H1 (cell line): Measurements from ENCODE around the gene NUMB. TPM values are rescaled to one million over a fixed set of nuclear protein-coding genes. Genes with fewer than 3 reads are reported as not detected.

ENCODE experiments used
- EP300 ChIP-seq, 2 experiments: IDR thresholded peaks; 1 replicate in 1 of 2; 2 replicates in 1 of 2; pipeline ENCODE4 v1.6.1; 2011 to 2012; ENCODE audit warnings: low read depth in 2 of 2, low read length in 2 of 2, mild to moderate bottlenecking in 2 of 2, borderline replicate concordance in 1 of 2, inconsistent platforms in 1 of 2, moderate library complexity in 1 of 2
- EZH2 ChIP-seq: fragments of 200-600 bp; sonication (generic); IDR thresholded peaks from 2 replicates; pipeline ENCODE4 v1.7.1; 2012; ENCODE audit warnings: low read depth, mild to moderate bottlenecking, moderate library complexity, low read length, inconsistent platforms; ENCODE audit not compliant: severe bottlenecking
- HDAC2 ChIP-seq, 2 experiments: fragments of 300-600 bp in 1 of 2; sonication (generic) in 1 of 2; IDR thresholded peaks; 2 replicates each; pipeline ENCODE4 v1.6.1; 2011 to 2012; ENCODE audit warnings: low read depth in 2 of 2, low read length in 2 of 2, mild to moderate bottlenecking in 2 of 2, moderate library complexity in 2 of 2, borderline replicate concordance in 1 of 2, inconsistent platforms in 1 of 2
- JUND ChIP-seq: IDR thresholded peaks from 2 replicates; pipeline ENCODE4 v1.6.1; 2011; ENCODE audit warnings: mild to moderate bottlenecking, improper control_type of control experiment, low read length
- PHF8 ChIP-seq: fragments of 200-600 bp; sonication (generic); conservative IDR thresholded peaks from 2 replicates; pipeline ENCODE4 v1.7.1; 2012; ENCODE audit warnings: low read depth, mild to moderate bottlenecking, inconsistent platforms, low read length, moderate library complexity
- RAD21 ChIP-seq, 2 experiments: IDR thresholded peaks in 1 of 2; conservative IDR thresholded peaks in 1 of 2; 2 replicates each; pipeline ENCODE4 v1.6.1; 2011; ENCODE audit warnings: low read depth in 2 of 2, low read length in 2 of 2, improper control_type of control experiment in 1 of 2, inconsistent platforms in 1 of 2, mild to moderate bottlenecking in 1 of 2, moderate library complexity in 1 of 2
- RFX5 ChIP-seq: IDR thresholded peaks from 2 replicates; pipeline ENCODE4 v1.6.1; 2011; ENCODE audit warnings: low read depth, low read length, improper control_type of control experiment, borderline replicate concordance
- SAP30 ChIP-seq: fragments of 300-600 bp; sonication (generic); IDR thresholded peaks from 2 replicates; pipeline ENCODE4 v1.7.1; 2012; ENCODE audit warnings: low read length, moderate library complexity, mild to moderate bottlenecking, inconsistent platforms; ENCODE audit not compliant: insufficient read depth, insufficient replicate concordance
- SIN3A ChIP-seq, 2 experiments: IDR thresholded peaks in 1 of 2; conservative IDR thresholded peaks in 1 of 2; 2 replicates each; pipeline ENCODE4 v1.6.1; 2011 to 2012; ENCODE audit warnings: low read length in 2 of 2, improper control_type of control experiment in 1 of 2, low read depth in 1 of 2, mild to moderate bottlenecking in 1 of 2
- polyA plus RNA-seq, 7 experiments: library from polyadenylated mRNA; depleted of rRNA in 3 of 7; stranded (reverse) in 5 of 7; unstranded in 2 of 7; fragments of >200 nt in 5 of 7; fragments of 200-250 nt in 2 of 7; gene quantifications; 1 replicate in 5 of 7; 2 replicates in 1 of 7; 4 replicates in 1 of 7; pipeline versions ENCODE4 v1.2.1 to v1.2.3, GENCODE V29; 2011 to 2013; ENCODE audit warnings: missing spikeins in 2 of 7, mixed read lengths in 2 of 7
- total RNA-seq: library from RNA; stranded (reverse); fragmentation: NEBNext Ultra II Directional; extraction: Animal tissue kit (Norgen Biotek cat#: 25700); gene quantifications from 2 replicates; pipeline ENCODE4 v1.2.1, GENCODE V29; 2021
- TF ChIP-seq, protein P1 (sequence below): IDR thresholded peaks from 2 replicates; pipeline ENCODE4 v1.6.1; 2011; ENCODE audit warnings: low read length, improper control_type of control experiment

Gene NUMB
- total and polyA plus RNA-seq, 2 of the 8 experiments (the other 6 are each of a cell fraction or from before 2014, with no cell fraction given) = 54.3 to 78.1 TPM

DNA sequence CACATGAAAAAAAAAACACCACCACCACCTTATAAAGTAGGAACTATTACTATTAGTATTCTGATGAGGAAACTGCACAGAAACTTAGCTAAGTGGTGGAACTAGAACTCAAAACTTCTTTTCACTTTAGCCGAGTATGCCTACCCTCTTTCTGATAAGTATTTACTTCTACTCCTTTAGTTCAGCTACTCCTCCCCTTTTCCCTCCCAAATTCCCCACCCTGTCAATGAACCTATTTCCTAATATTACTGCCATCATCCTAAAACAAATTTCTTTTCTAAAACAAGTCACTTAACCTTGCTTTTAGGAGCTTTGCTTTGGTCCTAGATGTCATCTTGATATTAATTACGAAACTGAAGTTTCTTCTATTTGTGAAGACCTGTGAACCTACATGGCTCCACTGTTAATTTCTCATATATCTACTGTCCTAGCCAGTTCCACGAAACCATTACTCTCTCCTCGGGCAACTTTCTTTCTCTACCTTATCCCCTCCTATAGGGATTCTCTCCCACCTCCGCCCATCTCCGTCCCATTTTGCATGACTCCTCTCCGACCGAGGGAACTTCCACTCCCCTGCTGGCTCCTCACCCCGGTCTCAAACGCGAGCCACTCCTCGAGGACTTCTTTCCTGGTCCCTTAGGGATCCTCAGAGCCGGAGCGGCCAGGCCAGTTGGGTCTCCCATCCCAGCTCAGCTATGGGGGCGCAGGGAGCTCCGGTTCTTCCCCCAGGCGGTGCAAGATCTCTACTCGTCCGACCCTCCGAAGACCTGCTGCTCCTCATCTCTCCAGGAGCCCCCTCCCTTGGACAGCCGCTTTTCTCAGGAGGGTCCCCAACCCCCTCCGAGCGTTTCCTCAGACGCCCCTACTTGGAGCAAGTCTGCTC, 1.1 kb downstream of the NUMB start (continued):
- TF ChIP-seq PHF8 (0 out of 2 replicates have a peak, but pooled peaks have one; percentile 0), EZH2 (no peak), EP300 (IDR thresholded peaks at IDR 0.05; ENCODE audit: borderline replicate concordance in 1 of 2, low read depth in 2 of 2, low read length in 2 of 2) (no peak), RFX5 (no peak), JUND (no peak), SIN3A (conservative IDR thresholded peaks at IDR 0.05 in 1 of 2, IDR thresholded peaks at IDR 0.05 in 1 of 2; ENCODE audit: low read depth in 1 of 2, low read length in 2 of 2) (0 out of 4 replicates have a peak, but pooled peaks of 1 of the 2 experiments have one; percentile 16), RAD21 (IDR thresholded peaks at IDR 0.05 in 1 of 2, conservative IDR thresholded peaks at IDR 0.05 in 1 of 2; ENCODE audit: low read depth in 2 of 2, low read length in 2 of 2) (no peak), HDAC2 (IDR thresholded peaks at IDR 0.05; ENCODE audit: borderline replicate concordance in 1 of 2, low read depth in 2 of 2, low read length in 2 of 2) (no peak), SAP30 (peak; percentile 74)
- TF ChIP-seq, protein P1, sequence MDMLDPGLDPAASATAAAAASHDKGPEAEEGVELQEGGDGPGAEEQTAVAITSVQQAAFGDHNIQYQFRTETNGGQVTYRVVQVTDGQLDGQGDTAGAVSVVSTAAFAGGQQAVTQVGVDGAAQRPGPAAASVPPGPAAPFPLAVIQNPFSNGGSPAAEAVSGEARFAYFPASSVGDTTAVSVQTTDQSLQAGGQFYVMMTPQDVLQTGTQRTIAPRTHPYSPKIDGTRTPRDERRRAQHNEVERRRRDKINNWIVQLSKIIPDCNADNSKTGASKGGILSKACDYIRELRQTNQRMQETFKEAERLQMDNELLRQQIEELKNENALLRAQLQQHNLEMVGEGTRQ = no peak
- TF ChIP-seq, all 59 proteins: peak for 4
